ENCODE data around the gene RPTOR.
"Not testable (repeated sequence)": the region's sequence is repeated elsewhere in the genome, so short reads cannot be mapped to it uniquely, and the experiment has no call there.

Gene RPTOR

GRCh38 chr17:80545499-80545826 is 825 bp downstream of the RPTOR start:
- no peak for DNase-seq (ENCODE audit: low read depth in 2 of 2)

- DNase-seq (ENCODE audit: low read depth in 2 of 2): no peak
These were observed 1.6 kb downstream of the RPTOR start for GRCh38 chr17:80546267-80546666.

GRCh38 chr17:80552523-80552922 is 7.9 kb downstream of the RPTOR start:
- no peak for DNase-seq (ENCODE audit: low read depth in 2 of 2)

- no peak for DNase-seq (ENCODE audit: low read depth in 2 of 2)
These were observed 10.6 kb downstream of the RPTOR start for GRCh38 chr17:80555266-80555665.

GRCh38 chr17:80558046-80558445 is 13.4 kb downstream of the RPTOR start:
- DNase-seq (ENCODE audit: low read depth in 2 of 2): no peak

- DNase-seq (ENCODE audit: low read depth in 2 of 2): no peak
These were observed 15.2 kb downstream of the RPTOR start for GRCh38 chr17:80559825-80560251.

- no peak for DNase-seq (ENCODE audit: low read depth in 2 of 2)
These were observed 17.0 kb downstream of the RPTOR start for GRCh38 chr17:80561541-80562114.

GRCh38 chr17:80564545-80564944 is 19.9 kb downstream of the RPTOR start:
- no peak for DNase-seq (ENCODE audit: low read depth in 2 of 2)

- no peak for DNase-seq (ENCODE audit: low read depth in 2 of 2)
These were observed 20.9 kb downstream of the RPTOR start for GRCh38 chr17:80565343-80566053.

- DNase-seq (ENCODE audit: low read depth in 2 of 2): no peak
These were observed 21.4 kb downstream of the RPTOR start for GRCh38 chr17:80566054-80566400.

GRCh38 chr17:80568246-80568645 is 23.6 kb downstream of the RPTOR start:
- no peak for DNase-seq (ENCODE audit: low read depth in 2 of 2)

- no peak for DNase-seq (ENCODE audit: low read depth in 2 of 2)
These were observed 25.3 kb downstream of the RPTOR start for GRCh38 chr17:80569924-80570323.

- no peak for DNase-seq (ENCODE audit: low read depth in 2 of 2)
These were observed 29.1 kb downstream of the RPTOR start for GRCh38 chr17:80573701-80574100.

GRCh38 chr17:80574496-80574895 is 29.9 kb downstream of the RPTOR start:
- no peak for DNase-seq (ENCODE audit: low read depth in 2 of 2)

- DNase-seq (ENCODE audit: low read depth in 2 of 2): peak; percentile 91 to 95
These were observed 30.6 kb downstream of the RPTOR start for GRCh38 chr17:80575057-80575875.

GRCh38 chr17:80577876-80578570 is 33.4 kb downstream of the RPTOR start:
- no peak for DNase-seq (ENCODE audit: low read depth in 2 of 2)

- not testable (repeated sequence) for DNase-seq (ENCODE audit: low read depth in 2 of 2)
These were observed 34.2 kb downstream of the RPTOR start for GRCh38 chr17:80578668-80579388.

GRCh38 chr17:80582165-80582564 is 37.5 kb downstream of the RPTOR start:
- DNase-seq (ENCODE audit: low read depth in 2 of 2): no peak

GRCh38 chr17:80584176-80584905 is 39.7 kb downstream of the RPTOR start:
- DNase-seq (ENCODE audit: low read depth in 2 of 2): no peak

GRCh38 chr17:80585890-80586845 is 41.5 kb downstream of the RPTOR start:
- DNase-seq (ENCODE audit: low read depth in 2 of 2): no peak
